HEK293 (cell line): ENCODE results near the gene ANKRD6.

ENCODE experiments used
- SCRT2 ChIP-seq: fragments of 450-650 bp; formaldehyde crosslinking; IDR thresholded peaks from 2 replicates; pipeline ENCODE4 v1.5.1; 2016; ENCODE audit warnings: missing biosample characterization, missing genetic modification characterization
- YY1 ChIP-seq: fragments of 450-650 bp; formaldehyde crosslinking; IDR thresholded peaks from 2 replicates; pipeline ENCODE4 v1.5.1; 2018; ENCODE audit warnings: missing biosample characterization, missing genetic modification characterization
- ZBTB21 ChIP-seq: fragments of 450-650 bp; formaldehyde crosslinking; IDR thresholded peaks from 2 replicates; pipeline ENCODE4 v1.5.1; 2017; ENCODE audit warnings: missing biosample characterization, missing genetic modification characterization
- ZNF169 ChIP-seq: fragments of 450-650 bp; formaldehyde crosslinking; IDR thresholded peaks from 2 replicates; pipeline ENCODE4 v1.5.1; 2016; ENCODE audit warnings: missing biosample characterization, missing genetic modification characterization
- ZNF585B ChIP-seq: fragments of 450-650 bp; formaldehyde crosslinking; IDR thresholded peaks from 2 replicates; pipeline ENCODE4 v1.5.1; 2016; ENCODE audit warnings: missing biosample characterization, missing genetic modification characterization
- ZNF596 ChIP-seq: fragments of 450-650 bp; IDR thresholded peaks from 2 replicates; pipeline ENCODE4 v1.5.0; 2018; ENCODE audit warnings: missing biosample characterization, mild to moderate bottlenecking, missing genetic modification characterization, moderate library complexity
- ZNF707 ChIP-seq: fragments of 450-650 bp; formaldehyde crosslinking; IDR thresholded peaks from 2 replicates; pipeline ENCODE4 v1.5.1; 2016; ENCODE audit warnings: missing biosample characterization, missing genetic modification characterization
- TF ChIP-seq, protein P1 (sequence below): fragments of 450-650 bp; formaldehyde crosslinking; IDR thresholded peaks from 2 replicates; pipeline ENCODE4 v1.5.1; 2016; ENCODE audit warnings: missing biosample characterization, missing genetic modification characterization
- TF ChIP-seq, protein P2 (sequence below): fragments of 450-650 bp; formaldehyde crosslinking; IDR thresholded peaks from 2 replicates; pipeline ENCODE4 v1.5.1; 2016; ENCODE audit warnings: missing biosample characterization, missing genetic modification characterization
- TF ChIP-seq, protein P3 (sequence below): fragments of 450-650 bp; formaldehyde crosslinking; IDR thresholded peaks from 2 replicates; pipeline ENCODE4 v1.5.1; 2016; ENCODE audit warnings: missing biosample characterization, missing genetic modification characterization, borderline replicate concordance
- TF ChIP-seq, protein P4 (sequence below): fragments of 450-650 bp; formaldehyde crosslinking; IDR thresholded peaks from 2 replicates; pipeline ENCODE4 v1.5.1; 2017; ENCODE audit warnings: missing biosample characterization, missing genetic modification characterization
- TF ChIP-seq, protein P5 (sequence below): fragments of 450-650 bp; IDR thresholded peaks from 2 replicates; pipeline ENCODE4 v1.5.1; 2018; ENCODE audit warnings: missing biosample characterization, mild to moderate bottlenecking, missing genetic modification characterization
- TF ChIP-seq, protein P6 (sequence below): fragments of 450-650 bp; formaldehyde crosslinking; IDR thresholded peaks from 2 replicates; pipeline ENCODE4 v1.5.1; 2016; ENCODE audit warnings: missing biosample characterization, missing genetic modification characterization, low read depth

DNA sequence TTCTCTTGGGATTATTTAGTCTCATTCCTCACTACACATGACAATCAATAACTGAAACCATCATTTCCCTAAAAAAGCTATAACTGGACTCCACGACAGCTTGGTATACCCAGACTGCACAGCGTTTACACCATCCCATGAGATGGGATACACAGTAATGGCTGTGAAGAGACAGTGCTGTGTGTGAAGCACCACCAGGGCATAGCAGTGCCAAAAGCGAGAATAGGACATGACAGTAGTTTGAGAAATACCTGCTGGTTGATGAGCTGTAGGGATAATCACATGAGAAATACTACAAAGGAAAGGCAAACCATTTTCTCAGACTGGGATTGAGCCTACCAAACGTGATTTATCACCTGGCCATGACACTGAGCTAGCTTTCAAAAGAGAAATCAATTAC lies 228.0 kb downstream of the ANKRD6 start:
- TF ChIP-seq ZBTB21 = no peak
- TF ChIP-seq, protein P1, sequence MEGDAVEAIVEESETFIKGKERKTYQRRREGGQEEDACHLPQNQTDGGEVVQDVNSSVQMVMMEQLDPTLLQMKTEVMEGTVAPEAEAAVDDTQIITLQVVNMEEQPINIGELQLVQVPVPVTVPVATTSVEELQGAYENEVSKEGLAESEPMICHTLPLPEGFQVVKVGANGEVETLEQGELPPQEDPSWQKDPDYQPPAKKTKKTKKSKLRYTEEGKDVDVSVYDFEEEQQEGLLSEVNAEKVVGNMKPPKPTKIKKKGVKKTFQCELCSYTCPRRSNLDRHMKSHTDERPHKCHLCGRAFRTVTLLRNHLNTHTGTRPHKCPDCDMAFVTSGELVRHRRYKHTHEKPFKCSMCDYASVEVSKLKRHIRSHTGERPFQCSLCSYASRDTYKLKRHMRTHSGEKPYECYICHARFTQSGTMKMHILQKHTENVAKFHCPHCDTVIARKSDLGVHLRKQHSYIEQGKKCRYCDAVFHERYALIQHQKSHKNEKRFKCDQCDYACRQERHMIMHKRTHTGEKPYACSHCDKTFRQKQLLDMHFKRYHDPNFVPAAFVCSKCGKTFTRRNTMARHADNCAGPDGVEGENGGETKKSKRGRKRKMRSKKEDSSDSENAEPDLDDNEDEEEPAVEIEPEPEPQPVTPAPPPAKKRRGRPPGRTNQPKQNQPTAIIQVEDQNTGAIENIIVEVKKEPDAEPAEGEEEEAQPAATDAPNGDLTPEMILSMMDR (tag by site-specific recombination) = no peak
- TF ChIP-seq ZNF585B = no peak
- TF ChIP-seq ZNF707 (tag by site-specific recombination) = no peak
- TF ChIP-seq, protein P2, sequence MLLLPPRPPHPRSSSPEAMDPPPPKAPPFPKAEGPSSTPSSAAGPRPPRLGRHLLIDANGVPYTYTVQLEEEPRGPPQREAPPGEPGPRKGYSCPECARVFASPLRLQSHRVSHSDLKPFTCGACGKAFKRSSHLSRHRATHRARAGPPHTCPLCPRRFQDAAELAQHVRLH (tag by site-specific recombination) = no peak
- no peak for TF ChIP-seq ZNF169 (tag by site-specific recombination)
- TF ChIP-seq, protein P3, sequence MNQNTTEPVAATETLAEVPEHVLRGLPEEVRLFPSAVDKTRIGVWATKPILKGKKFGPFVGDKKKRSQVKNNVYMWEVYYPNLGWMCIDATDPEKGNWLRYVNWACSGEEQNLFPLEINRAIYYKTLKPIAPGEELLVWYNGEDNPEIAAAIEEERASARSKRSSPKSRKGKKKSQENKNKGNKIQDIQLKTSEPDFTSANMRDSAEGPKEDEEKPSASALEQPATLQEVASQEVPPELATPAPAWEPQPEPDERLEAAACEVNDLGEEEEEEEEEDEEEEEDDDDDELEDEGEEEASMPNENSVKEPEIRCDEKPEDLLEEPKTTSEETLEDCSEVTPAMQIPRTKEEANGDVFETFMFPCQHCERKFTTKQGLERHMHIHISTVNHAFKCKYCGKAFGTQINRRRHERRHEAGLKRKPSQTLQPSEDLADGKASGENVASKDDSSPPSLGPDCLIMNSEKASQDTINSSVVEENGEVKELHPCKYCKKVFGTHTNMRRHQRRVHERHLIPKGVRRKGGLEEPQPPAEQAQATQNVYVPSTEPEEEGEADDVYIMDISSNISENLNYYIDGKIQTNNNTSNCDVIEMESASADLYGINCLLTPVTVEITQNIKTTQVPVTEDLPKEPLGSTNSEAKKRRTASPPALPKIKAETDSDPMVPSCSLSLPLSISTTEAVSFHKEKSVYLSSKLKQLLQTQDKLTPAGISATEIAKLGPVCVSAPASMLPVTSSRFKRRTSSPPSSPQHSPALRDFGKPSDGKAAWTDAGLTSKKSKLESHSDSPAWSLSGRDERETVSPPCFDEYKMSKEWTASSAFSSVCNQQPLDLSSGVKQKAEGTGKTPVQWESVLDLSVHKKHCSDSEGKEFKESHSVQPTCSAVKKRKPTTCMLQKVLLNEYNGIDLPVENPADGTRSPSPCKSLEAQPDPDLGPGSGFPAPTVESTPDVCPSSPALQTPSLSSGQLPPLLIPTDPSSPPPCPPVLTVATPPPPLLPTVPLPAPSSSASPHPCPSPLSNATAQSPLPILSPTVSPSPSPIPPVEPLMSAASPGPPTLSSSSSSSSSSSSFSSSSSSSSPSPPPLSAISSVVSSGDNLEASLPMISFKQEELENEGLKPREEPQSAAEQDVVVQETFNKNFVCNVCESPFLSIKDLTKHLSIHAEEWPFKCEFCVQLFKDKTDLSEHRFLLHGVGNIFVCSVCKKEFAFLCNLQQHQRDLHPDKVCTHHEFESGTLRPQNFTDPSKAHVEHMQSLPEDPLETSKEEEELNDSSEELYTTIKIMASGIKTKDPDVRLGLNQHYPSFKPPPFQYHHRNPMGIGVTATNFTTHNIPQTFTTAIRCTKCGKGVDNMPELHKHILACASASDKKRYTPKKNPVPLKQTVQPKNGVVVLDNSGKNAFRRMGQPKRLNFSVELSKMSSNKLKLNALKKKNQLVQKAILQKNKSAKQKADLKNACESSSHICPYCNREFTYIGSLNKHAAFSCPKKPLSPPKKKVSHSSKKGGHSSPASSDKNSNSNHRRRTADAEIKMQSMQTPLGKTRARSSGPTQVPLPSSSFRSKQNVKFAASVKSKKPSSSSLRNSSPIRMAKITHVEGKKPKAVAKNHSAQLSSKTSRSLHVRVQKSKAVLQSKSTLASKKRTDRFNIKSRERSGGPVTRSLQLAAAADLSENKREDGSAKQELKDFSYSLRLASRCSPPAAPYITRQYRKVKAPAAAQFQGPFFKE (tag by site-specific recombination) = no peak
- TF ChIP-seq, protein P4, sequence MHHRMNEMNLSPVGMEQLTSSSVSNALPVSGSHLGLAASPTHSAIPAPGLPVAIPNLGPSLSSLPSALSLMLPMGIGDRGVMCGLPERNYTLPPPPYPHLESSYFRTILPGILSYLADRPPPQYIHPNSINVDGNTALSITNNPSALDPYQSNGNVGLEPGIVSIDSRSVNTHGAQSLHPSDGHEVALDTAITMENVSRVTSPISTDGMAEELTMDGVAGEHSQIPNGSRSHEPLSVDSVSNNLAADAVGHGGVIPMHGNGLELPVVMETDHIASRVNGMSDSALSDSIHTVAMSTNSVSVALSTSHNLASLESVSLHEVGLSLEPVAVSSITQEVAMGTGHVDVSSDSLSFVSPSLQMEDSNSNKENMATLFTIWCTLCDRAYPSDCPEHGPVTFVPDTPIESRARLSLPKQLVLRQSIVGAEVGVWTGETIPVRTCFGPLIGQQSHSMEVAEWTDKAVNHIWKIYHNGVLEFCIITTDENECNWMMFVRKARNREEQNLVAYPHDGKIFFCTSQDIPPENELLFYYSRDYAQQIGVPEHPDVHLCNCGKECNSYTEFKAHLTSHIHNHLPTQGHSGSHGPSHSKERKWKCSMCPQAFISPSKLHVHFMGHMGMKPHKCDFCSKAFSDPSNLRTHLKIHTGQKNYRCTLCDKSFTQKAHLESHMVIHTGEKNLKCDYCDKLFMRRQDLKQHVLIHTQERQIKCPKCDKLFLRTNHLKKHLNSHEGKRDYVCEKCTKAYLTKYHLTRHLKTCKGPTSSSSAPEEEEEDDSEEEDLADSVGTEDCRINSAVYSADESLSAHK (tag by site-specific recombination) = no peak
- TF ChIP-seq SCRT2 = no peak
- no peak for TF ChIP-seq ZNF596 (tag by site-specific recombination)
- no peak for TF ChIP-seq YY1 (tag by site-specific recombination)
- TF ChIP-seq, protein P5, sequence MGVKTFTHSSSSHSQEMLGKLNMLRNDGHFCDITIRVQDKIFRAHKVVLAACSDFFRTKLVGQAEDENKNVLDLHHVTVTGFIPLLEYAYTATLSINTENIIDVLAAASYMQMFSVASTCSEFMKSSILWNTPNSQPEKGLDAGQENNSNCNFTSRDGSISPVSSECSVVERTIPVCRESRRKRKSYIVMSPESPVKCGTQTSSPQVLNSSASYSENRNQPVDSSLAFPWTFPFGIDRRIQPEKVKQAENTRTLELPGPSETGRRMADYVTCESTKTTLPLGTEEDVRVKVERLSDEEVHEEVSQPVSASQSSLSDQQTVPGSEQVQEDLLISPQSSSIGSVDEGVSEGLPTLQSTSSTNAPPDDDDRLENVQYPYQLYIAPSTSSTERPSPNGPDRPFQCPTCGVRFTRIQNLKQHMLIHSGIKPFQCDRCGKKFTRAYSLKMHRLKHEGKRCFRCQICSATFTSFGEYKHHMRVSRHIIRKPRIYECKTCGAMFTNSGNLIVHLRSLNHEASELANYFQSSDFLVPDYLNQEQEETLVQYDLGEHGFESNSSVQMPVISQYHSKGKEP = no peak
- TF ChIP-seq, protein P6, sequence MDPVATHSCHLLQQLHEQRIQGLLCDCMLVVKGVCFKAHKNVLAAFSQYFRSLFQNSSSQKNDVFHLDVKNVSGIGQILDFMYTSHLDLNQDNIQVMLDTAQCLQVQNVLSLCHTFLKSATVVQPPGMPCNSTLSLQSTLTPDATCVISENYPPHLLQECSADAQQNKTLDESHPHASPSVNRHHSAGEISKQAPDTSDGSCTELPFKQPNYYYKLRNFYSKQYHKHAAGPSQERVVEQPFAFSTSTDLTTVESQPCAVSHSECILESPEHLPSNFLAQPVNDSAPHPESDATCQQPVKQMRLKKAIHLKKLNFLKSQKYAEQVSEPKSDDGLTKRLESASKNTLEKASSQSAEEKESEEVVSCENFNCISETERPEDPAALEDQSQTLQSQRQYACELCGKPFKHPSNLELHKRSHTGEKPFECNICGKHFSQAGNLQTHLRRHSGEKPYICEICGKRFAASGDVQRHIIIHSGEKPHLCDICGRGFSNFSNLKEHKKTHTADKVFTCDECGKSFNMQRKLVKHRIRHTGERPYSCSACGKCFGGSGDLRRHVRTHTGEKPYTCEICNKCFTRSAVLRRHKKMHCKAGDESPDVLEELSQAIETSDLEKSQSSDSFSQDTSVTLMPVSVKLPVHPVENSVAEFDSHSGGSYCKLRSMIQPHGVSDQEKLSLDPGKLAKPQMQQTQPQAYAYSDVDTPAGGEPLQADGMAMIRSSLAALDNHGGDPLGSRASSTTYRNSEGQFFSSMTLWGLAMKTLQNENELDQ (tag by site-specific recombination) = no peak
